Body of pancreas (tissue), 4 donors: Measurements from ENCODE around the gene DNAJC4.

Experiments
- CTCF ChIP-seq, 7 experiments: fragments of 450-650 bp in 4 of 7; fragments of 200-600 bp in 3 of 7; sonication (generic) in 3 of 7; IDR thresholded peaks; one replicate each; pipeline ENCODE4 v1.5.1; 2016 to 2019; ENCODE audit warnings: antibody characterized with exemption in 7 of 7
- POLR2A ChIP-seq, 3 donors: fragments of 450-650 bp; IDR thresholded peaks; one replicate each; pipeline ENCODE4 v1.6.1; 2016; ENCODE audit warnings: antibody characterized with exemption in 3 of 3, mild to moderate bottlenecking in 2 of 3

GRCh38 chr11:64243236-64243854 is 13.0 kb downstream of the DNAJC4 start:
- no peak for TF ChIP-seq CTCF (IDR thresholded peaks at IDR 0.05)
- TF ChIP-seq POLR2A (IDR thresholded peaks at IDR 0.05) = no peak
